GM10248 (cell line): ENCODE measurements around the gene SBNO2.

Experiments
- CTCF ChIA-PET: fragments of 300-600 bp; sonication (Branson Sonifier 250); formaldehyde crosslinking; extraction: SDS; loops from one replicate; lab custom pipeline; 2021; ENCODE audit warnings: antibody characterized with exemption; lab: Yijun Ruan, JAX
- POLR2A ChIA-PET: fragments of 350-650 bp; sonication (Branson Sonifier 250); formaldehyde crosslinking; extraction: SDS; loops from one replicate; lab custom pipeline; 2020; ENCODE audit warnings: antibody characterized with exemption; lab: Yijun Ruan, JAX
- DNase-seq: peaks from one replicate; pipeline ENCODE4 v3.0.0; 2012; ENCODE audit errors: extremely low spot score
- TF ChIP-seq, protein P1 (sequence below): IDR thresholded peaks from 2 replicates; pipeline ENCODE4 v1.5.1; 2012; ENCODE audit warnings: mild to moderate bottlenecking, low read depth; ENCODE audit errors: extremely low read depth, missing control alignments, control extremely low read depth

The SBNO2 gene

DNA sequence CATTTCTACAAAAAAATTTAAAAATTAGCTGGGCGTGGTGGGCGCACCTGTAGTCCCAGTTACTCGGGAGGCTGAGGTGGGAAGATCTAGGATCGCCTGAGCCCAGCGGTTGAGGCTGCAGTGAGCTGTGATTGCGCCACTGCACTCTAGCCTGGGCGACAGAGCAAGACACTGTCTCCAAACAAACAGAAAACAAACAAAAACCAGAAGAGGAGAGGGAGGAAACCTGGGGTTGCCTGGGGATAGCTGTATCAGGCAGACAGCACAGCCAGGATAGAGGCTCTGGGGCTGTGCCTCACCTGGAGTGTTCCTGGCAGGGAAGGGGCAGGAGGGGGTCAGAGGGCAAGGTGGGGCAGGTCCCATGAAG is 76.3 kb downstream of the SBNO2 start:
- no peak for DNase-seq
- CTCF ChIA-PET, result interaction anchor here (1.2 to 2.8 kb wide), 2 partner anchors 40 to 146 kb away, joined by 3 to 9 read pairs; no protein-coding TSS in a partner anchor
- POLR2A ChIA-PET, result no interaction called here
- TF ChIP-seq, protein P1, sequence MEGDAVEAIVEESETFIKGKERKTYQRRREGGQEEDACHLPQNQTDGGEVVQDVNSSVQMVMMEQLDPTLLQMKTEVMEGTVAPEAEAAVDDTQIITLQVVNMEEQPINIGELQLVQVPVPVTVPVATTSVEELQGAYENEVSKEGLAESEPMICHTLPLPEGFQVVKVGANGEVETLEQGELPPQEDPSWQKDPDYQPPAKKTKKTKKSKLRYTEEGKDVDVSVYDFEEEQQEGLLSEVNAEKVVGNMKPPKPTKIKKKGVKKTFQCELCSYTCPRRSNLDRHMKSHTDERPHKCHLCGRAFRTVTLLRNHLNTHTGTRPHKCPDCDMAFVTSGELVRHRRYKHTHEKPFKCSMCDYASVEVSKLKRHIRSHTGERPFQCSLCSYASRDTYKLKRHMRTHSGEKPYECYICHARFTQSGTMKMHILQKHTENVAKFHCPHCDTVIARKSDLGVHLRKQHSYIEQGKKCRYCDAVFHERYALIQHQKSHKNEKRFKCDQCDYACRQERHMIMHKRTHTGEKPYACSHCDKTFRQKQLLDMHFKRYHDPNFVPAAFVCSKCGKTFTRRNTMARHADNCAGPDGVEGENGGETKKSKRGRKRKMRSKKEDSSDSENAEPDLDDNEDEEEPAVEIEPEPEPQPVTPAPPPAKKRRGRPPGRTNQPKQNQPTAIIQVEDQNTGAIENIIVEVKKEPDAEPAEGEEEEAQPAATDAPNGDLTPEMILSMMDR, result no peak

DNA sequence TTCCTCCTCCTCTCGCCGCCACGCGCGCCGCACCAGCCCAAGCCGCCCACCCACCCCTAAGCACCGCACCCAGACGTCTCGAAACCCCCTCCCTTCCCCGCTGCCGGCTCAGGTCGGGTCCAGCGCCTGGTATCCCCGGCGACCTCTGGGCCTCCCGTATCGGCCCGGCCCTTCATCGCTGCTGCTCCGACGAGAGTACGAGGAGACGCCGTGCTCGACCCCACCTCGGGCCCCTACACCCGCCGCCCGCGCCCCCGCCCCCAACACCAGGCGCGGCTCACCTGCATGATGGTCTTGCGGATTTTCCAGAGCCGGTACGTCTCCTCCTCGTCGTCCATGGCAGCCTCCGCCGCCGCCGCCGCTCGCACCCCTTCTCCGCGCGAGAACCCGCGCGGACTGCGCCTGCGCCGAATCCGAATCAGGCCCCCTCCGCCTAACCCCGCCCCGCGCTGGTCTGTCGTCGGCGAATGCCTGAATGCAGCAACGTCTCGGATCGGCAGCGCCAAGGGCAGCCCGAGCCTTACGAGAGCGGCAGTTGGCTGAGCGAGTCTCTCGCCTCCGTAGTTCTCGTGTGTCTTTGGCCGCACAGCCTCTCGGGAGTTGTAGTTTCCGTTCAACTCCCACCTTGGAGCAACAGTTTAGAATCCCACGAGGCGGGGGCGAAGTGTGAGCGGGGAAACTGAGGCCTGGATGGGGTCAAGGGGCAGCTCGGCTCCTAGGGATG is 78.9 kb downstream of the SBNO2 start, which contains the start of gene POLR2E:
TSS of gene POLR2E (minus strand) at position 398 of the 724 bp plus-strand sequence. CDS start at position 338, 60 bp downstream.
- ChIA-PET CTCF (interaction anchor here (1.0 to 2.1 kb wide), 3 partner anchors 9 to 149 kb away, joined by 3 to 10 read pairs (median 4); partner anchors contain the start of gene GPX4), POLR2A (interaction anchor here (1.4 kb wide), 1 partner anchor 20 kb away, joined by 5 read pairs; no protein-coding TSS in a partner anchor)
- TF ChIP-seq, protein P1, result no peak

DNA sequence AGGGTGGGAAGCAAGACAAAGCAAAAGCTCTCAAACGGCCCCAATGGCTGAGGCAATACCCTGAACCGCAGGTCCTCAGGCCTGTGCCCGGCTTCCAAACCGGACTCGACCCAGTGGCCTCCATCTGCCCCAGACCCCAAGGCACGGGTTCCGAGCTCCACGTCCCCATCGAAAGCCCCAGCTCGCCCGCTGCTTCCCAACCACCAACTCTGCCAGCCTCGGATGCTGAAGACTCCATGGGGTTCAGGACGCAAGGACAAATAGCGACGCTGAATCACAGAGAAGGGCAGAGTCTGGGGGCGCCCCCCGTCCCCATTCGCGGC is 79.5 kb downstream of the SBNO2 start:
- ChIA-PET POLR2A (interaction anchor here (1.4 kb wide), 1 partner anchor 19 kb away, joined by 5 read pairs; no protein-coding TSS in a partner anchor), CTCF (interaction anchor here (1.0 to 2.1 kb wide), 3 partner anchors 10 to 150 kb away, joined by 3 to 10 read pairs (median 4); partner anchors contain the start of gene GPX4)
- TF ChIP-seq, protein P1, result no peak
- no peak for DNase-seq

More for the DNA sequence above, 78.9 kb downstream of the SBNO2 start, which contains the start of gene POLR2E:
- peak; percentile 96 for DNase-seq

DNA sequence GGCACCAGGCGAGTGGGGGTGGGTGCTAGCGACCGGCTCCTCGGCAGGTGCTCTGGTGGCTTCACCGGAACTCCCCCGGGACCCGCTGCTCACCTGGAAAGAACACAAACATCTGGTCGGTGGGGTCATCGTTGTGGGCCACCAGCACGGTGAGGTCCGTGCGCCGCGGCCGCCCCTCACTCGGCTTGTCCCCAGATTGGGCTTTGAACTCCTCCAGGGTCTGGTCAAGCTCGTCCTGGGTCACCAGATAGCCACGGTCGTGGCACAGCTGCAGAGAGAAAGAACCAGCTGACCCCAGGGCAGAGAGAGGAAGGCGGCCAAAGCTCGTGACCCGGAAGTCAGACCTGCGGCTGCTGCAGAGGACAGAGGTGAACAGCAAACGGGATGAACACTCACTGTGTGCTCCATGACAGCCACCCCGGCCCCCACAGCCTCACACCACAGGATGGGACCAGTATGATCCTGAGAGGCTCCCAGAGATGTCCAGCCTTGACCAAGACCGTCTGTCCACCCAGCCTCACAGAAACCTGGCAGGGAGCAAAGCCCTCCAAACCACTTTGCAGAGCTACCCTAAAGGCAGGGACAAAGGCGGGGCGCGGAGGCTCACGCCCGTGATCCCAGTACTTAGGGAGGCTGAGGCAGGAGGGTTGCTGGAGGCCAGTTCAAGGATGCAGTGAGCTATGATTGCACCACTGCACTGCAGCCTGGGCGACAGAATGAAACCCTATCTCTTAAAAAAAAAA is 80.1 kb downstream of the SBNO2 start:
- TF ChIP-seq, protein P1, result no peak
- CTCF ChIA-PET, result interaction anchor here (0.7 to 2.1 kb wide), 4 partner anchors 9 to 150 kb away, joined by 3 to 10 read pairs (median 4); partner anchors contain the start of gene GPX4
- no peak for DNase-seq
- POLR2A ChIA-PET, result interaction anchor here (1.4 kb wide), 1 partner anchor 19 kb away, joined by 5 read pairs; no protein-coding TSS in a partner anchor

GRCh38 chr19:1093330-1093729 is 80.7 kb downstream of the SBNO2 start:
- TF ChIP-seq, protein P1, result no peak
- POLR2A ChIA-PET, result no interaction called here
- DNase-seq, result no peak
- CTCF ChIA-PET, result interaction anchor here (0.7 to 2.1 kb wide), 2 partner anchors 9 to 101 kb away, joined by 3 to 10 read pairs; no protein-coding TSS in a partner anchor
